DOHH2 (cell line): ENCODE data around the gene C4BPB.

Experiments used
- H3F3A ChIP-seq: fragments of 200-600 bp; sonication (generic), shearing (Covaris generic); 2 replicates; pipeline ENCODE4 v1.6.0; 2016; ENCODE audit warnings: antibody characterized with exemption, mild to moderate bottlenecking; ENCODE audit not compliant: control insufficient read depth, insufficient read depth
- H3K27ac ChIP-seq: fragments of 200-600 bp; sonication (generic); 2 replicates; pipeline ENCODE4 v1.5.1; 2014; ENCODE audit warnings: low read depth, mild to moderate bottlenecking, low read length, moderate library complexity
- H3K27me3 ChIP-seq: fragments of 200-600 bp; sonication (generic); 2 replicates; pipeline ENCODE4 v1.6.1; 2014; ENCODE audit warnings: mild to moderate bottlenecking, low read length, mixed read lengths; ENCODE audit not compliant: control insufficient read depth
- H3K36me3 ChIP-seq: fragments of 200-600 bp; sonication (generic); 2 replicates; pipeline ENCODE4 v1.6.1; 2014; ENCODE audit warnings: mild to moderate bottlenecking, low read length, moderate library complexity, mixed read lengths; ENCODE audit not compliant: control insufficient read depth
- H3K4me1 ChIP-seq: fragments of 200-600 bp; sonication (generic); 2 replicates; pipeline ENCODE4 v1.6.1; 2014; ENCODE audit warnings: mild to moderate bottlenecking, low read length, mixed read lengths; ENCODE audit not compliant: control insufficient read depth
- H3K4me2 ChIP-seq: fragments of 200-600 bp; sonication (generic); 2 replicates; pipeline ENCODE4 v1.6.0; 2014; ENCODE audit warnings: mild to moderate bottlenecking, low read length, moderate library complexity
- H3K4me3 ChIP-seq: fragments of 200-600 bp; sonication (generic); 2 replicates; pipeline ENCODE4 v1.5.1; 2014; ENCODE audit warnings: mild to moderate bottlenecking, low read length, mixed read lengths
- H3K79me2 ChIP-seq: fragments of 200-600 bp; sonication (generic); 2 replicates; pipeline ENCODE4 v1.6.1; 2014; ENCODE audit warnings: mild to moderate bottlenecking, low read length, mixed read lengths; ENCODE audit not compliant: control insufficient read depth
- H3K9me2 ChIP-seq: fragments of 200-600 bp; sonication (generic); replicated peaks from 2 replicates; pipeline ENCODE4 v1.6.1; 2014; ENCODE audit warnings: mild to moderate bottlenecking, low read length, mixed read lengths; ENCODE audit not compliant: control insufficient read depth
- H3K9me3 ChIP-seq: fragments of 200-600 bp; sonication (generic); 2 replicates; pipeline ENCODE4 v1.6.1; 2014; ENCODE audit warnings: antibody characterized with exemption, low read length, mixed read lengths; ENCODE audit not compliant: control insufficient read depth, insufficient read depth
- H4K20me1 ChIP-seq: fragments of 200-600 bp; sonication (generic); 2 replicates; pipeline ENCODE4 v1.6.0; 2014; ENCODE audit warnings: low read depth, mild to moderate bottlenecking, antibody characterized with exemption, low read length, moderate library complexity; ENCODE audit not compliant: control insufficient read depth, insufficient read depth
- CTCF ChIP-seq: fragments of 200-600 bp; sonication (generic); IDR thresholded peaks from one replicate; pipeline ENCODE4 v1.5.1; 2014; ENCODE audit warnings: antibody characterized with exemption, mild to moderate bottlenecking, low read depth, low read length; ENCODE audit not compliant: poor library complexity, severe bottlenecking
- EZH2phosphoT487 ChIP-seq: fragments of 200-600 bp; sonication (generic); IDR thresholded peaks from 2 replicates; pipeline ENCODE4 v1.6.1; 2017; ENCODE audit warnings: borderline replicate concordance, mild to moderate bottlenecking, antibody characterized with exemption, low read length, moderate library complexity, mixed read lengths

Gene C4BPB

GRCh38 chr1:207131163-207131562, 42.5 kb downstream of the C4BPB start:
- H3K27me3 ChIP-seq: 0 out of 2 replicates have a peak, but pooled peaks cover 2% of the 10 kb centered on the region

GRCh38 chr1:207134581-207134980, 45.9 kb downstream of the C4BPB start:
- TF ChIP-seq EZH2phosphoT487 (no peak), CTCF (no peak)
- Histone ChIP-seq H3K27me3 (no peaks in the 10 kb centered on the region), H3K4me2 (no peak overlapping the region), H3K79me2 (no peaks in the 10 kb centered on the region), H3K4me3 (no peak overlapping the region), H3F3A (no peaks in the 10 kb centered on the region), H4K20me1 (no peaks in the 10 kb centered on the region), H3K27ac (no peak overlapping the region), H3K9me3 (no peaks in the 10 kb centered on the region), H3K36me3 (no peaks in the 10 kb centered on the region), H3K4me1 (no peaks in the 10 kb centered on the region), H3K9me2 (no peaks in the 10 kb centered on the region)

More at GRCh38 chr1:207131163-207131562, 42.5 kb downstream of the C4BPB start:
- Histone ChIP-seq H3K4me2 (no peak overlapping the region), H3K9me3 (peaks cover 13% of the 10 kb centered on the region), H3F3A (no peaks in the 10 kb centered on the region), H3K36me3 (no peaks in the 10 kb centered on the region), H3K9me2 (no peaks in the 10 kb centered on the region), H3K4me3 (no peak overlapping the region), H3K27ac (no peak overlapping the region), H3K4me1 (no peaks in the 10 kb centered on the region), H4K20me1 (no peaks in the 10 kb centered on the region), H3K79me2 (no peaks in the 10 kb centered on the region)
- TF ChIP-seq CTCF: no peak
- TF ChIP-seq EZH2phosphoT487: no peak

GRCh38 chr1:207139616-207140015, 51.0 kb downstream of the C4BPB start:
- Histone ChIP-seq H3K36me3 (no peaks in the 10 kb centered on the region), H4K20me1 (no peaks in the 10 kb centered on the region), H3K27ac (no peak overlapping the region), H3K4me3 (no peak overlapping the region), H3K4me2 (no peak overlapping the region), H3K9me3 (no peaks in the 10 kb centered on the region), H3K27me3 (no peaks in the 10 kb centered on the region), H3K9me2 (no peaks in the 10 kb centered on the region), H3K4me1 (no peaks in the 10 kb centered on the region), H3K79me2 (no peaks in the 10 kb centered on the region), H3F3A (no peaks in the 10 kb centered on the region)
- no peak for TF ChIP-seq EZH2phosphoT487
- no peak for TF ChIP-seq CTCF

- Histone ChIP-seq H3K27ac (no peak overlapping the region), H3K4me3 (no peak overlapping the region), H3K4me2 (no peak overlapping the region), H3K4me1 (no peaks in the 10 kb centered on the region), H3K9me2 (no peaks in the 10 kb centered on the region), H3K27me3 (no peaks in the 10 kb centered on the region), H3K36me3 (no peaks in the 10 kb centered on the region), H4K20me1 (no peaks in the 10 kb centered on the region), H3K79me2 (no peaks in the 10 kb centered on the region), H3K9me3 (no peaks in the 10 kb centered on the region), H3F3A (no peaks in the 10 kb centered on the region)
- TF ChIP-seq CTCF (no peak), EZH2phosphoT487 (no peak)
Observed at GRCh38 chr1:207140536-207140935, 51.9 kb downstream of the C4BPB start.
